Ishikawa (cell line): ENCODE data around the gene TSPAN15.

ENCODE experiments used
- CEBPB ChIP-seq: IDR thresholded peaks from 2 replicates; pipeline ENCODE4 v1.6.1; 2012
- CREB1 ChIP-seq: IDR thresholded peaks from 2 replicates; pipeline ENCODE4 v1.6.1; 2012; ENCODE audit warnings: low read depth
- EGR1 ChIP-seq: IDR thresholded peaks from 2 replicates; pipeline ENCODE4 v1.6.1; 2012
- EP300 ChIP-seq: IDR thresholded peaks from 2 replicates; pipeline ENCODE4 v1.6.1; 2012; ENCODE audit warnings: borderline replicate concordance
- FOXM1 ChIP-seq: IDR thresholded peaks from 2 replicates; pipeline ENCODE4 v1.6.1; 2012; ENCODE audit warnings: low read depth, borderline replicate concordance
- NFIC ChIP-seq: IDR thresholded peaks from 2 replicates; pipeline ENCODE4 v1.6.1; 2012
- RAD21 ChIP-seq: IDR thresholded peaks from 2 replicates; pipeline ENCODE4 v1.6.1; 2012; ENCODE audit warnings: low read depth
- TAF1 ChIP-seq: IDR thresholded peaks from 2 replicates; pipeline ENCODE4 v1.6.1; 2012; ENCODE audit warnings: low read depth, mild to moderate bottlenecking
- TCF12 ChIP-seq: IDR thresholded peaks from 2 replicates; pipeline ENCODE4 v1.6.1; 2012; ENCODE audit warnings: low read depth
- TEAD4 ChIP-seq: IDR thresholded peaks from 2 replicates; pipeline ENCODE4 v1.6.1; 2012
- YY1 ChIP-seq: IDR thresholded peaks from 2 replicates; pipeline ENCODE4 v1.6.1; 2012; ENCODE audit warnings: low read depth
- ZBTB7A ChIP-seq: IDR thresholded peaks from 2 replicates; pipeline ENCODE4 v1.6.1; 2012; ENCODE audit warnings: low read depth
- TF ChIP-seq, protein P1 (sequence below): IDR thresholded peaks from 2 replicates; pipeline ENCODE4 v1.6.1; 2012
- TF ChIP-seq, protein P2 (sequence below): IDR thresholded peaks from 2 replicates; pipeline ENCODE4 v1.6.1; 2012
- TF ChIP-seq, protein P3 (sequence below): IDR thresholded peaks from 2 replicates; pipeline ENCODE4 v1.6.1; 2012; ENCODE audit warnings: low read depth, mild to moderate bottlenecking

The TSPAN15 gene

DNA sequence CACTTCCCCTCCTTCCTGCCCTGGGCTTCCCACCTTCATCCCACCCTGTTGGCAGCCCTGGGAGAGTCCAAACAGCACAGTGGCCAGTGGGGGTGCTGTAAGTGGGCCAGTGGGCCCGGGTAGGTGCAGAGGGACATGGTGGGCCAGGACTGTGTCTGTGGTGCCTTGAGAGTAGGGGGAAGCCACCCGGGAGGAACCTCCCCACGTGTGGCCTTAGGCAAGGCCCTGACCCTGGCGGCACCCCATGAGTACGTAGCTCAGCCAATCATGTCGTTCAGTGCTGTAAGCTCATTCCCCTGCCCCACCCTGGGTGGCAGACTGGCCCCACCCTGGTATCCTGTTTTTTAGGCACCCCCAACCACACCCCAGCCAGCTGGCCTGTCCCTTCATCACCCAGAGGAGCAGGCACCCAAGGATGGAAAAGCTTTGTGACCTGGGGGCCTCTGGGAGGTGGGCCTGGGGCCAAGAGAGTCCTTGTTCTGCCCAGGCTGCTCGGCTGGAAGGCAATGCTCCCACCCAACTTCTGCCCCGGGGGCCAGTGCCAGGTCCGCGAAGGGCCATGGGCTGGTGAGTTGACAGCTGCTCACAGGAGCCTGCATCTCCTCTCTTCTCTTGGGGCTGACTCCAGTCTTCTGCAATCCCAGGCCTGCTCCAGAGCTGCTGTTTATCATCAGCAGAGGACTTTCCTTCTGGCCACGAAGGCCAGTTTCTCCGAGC lies 41.6 kb downstream of the TSPAN15 start:
- TF ChIP-seq EGR1 (no peak), ZBTB7A (no peak), FOXM1 (no peak), TAF1 (no peak), EP300 (no peak), CEBPB (no peak), RAD21 (no peak), NFIC (no peak), TCF12 (no peak), TEAD4 (no peak), YY1 (no peak), CREB1 (no peak)
- TF ChIP-seq, protein P1, sequence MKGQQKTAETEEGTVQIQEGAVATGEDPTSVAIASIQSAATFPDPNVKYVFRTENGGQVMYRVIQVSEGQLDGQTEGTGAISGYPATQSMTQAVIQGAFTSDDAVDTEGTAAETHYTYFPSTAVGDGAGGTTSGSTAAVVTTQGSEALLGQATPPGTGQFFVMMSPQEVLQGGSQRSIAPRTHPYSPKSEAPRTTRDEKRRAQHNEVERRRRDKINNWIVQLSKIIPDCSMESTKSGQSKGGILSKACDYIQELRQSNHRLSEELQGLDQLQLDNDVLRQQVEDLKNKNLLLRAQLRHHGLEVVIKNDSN, result no peak
- TF ChIP-seq, protein P2, sequence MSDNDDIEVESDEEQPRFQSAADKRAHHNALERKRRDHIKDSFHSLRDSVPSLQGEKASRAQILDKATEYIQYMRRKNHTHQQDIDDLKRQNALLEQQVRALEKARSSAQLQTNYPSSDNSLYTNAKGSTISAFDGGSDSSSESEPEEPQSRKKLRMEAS, result no peak
- TF ChIP-seq, protein P3, sequence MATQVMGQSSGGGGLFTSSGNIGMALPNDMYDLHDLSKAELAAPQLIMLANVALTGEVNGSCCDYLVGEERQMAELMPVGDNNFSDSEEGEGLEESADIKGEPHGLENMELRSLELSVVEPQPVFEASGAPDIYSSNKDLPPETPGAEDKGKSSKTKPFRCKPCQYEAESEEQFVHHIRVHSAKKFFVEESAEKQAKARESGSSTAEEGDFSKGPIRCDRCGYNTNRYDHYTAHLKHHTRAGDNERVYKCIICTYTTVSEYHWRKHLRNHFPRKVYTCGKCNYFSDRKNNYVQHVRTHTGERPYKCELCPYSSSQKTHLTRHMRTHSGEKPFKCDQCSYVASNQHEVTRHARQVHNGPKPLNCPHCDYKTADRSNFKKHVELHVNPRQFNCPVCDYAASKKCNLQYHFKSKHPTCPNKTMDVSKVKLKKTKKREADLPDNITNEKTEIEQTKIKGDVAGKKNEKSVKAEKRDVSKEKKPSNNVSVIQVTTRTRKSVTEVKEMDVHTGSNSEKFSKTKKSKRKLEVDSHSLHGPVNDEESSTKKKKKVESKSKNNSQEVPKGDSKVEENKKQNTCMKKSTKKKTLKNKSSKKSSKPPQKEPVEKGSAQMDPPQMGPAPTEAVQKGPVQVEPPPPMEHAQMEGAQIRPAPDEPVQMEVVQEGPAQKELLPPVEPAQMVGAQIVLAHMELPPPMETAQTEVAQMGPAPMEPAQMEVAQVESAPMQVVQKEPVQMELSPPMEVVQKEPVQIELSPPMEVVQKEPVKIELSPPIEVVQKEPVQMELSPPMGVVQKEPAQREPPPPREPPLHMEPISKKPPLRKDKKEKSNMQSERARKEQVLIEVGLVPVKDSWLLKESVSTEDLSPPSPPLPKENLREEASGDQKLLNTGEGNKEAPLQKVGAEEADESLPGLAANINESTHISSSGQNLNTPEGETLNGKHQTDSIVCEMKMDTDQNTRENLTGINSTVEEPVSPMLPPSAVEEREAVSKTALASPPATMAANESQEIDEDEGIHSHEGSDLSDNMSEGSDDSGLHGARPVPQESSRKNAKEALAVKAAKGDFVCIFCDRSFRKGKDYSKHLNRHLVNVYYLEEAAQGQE, result no peak

DNA sequence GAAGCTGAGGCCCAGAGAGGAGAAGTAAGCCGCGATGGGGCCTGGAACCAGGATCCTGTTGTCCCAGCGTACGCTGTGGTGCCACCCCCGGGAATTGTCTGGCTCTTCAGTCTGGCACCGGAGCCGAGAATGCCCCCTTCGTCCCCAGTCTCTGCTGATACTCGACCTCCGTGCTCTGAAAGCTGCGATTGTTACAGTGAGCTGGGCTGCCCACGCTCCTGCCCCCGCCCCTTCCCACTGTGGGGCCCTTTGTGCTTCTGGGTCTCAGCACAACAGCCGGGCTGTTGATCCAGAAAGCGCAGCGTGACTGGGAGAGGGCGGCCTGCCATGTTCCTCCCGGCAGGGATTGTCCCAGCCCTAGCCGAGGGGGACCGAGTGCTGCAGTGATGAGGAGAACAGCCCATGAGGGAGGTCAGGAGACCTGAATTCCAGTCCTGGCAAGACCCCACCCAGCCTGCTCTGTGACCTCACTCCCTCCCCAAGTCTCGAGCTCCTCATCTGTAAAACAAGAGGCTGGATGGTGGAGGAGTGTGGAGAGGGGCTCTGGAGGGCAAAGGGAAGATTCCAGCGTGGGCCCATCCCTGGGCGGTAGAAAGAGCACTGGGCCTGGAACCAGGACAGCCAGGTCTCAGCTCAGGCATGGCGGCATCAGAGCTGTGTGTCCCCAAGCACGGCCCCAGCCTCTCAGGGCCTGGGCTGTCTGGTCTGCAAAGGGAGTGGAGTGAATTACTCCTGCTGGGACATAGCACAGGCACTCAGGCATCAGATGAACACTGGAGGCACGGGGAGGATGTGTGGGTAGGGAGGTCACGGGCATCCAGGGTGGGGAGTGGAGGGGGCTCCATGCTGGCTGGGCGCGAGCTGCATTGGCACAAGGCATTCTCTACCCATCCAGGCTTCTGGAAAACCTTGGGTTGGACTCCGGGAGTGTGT lies 43.6 kb downstream of the TSPAN15 start:
- TF ChIP-seq TCF12 (no peak), YY1 (no peak), TEAD4 (no peak), EP300 (no peak), RAD21 (no peak), ZBTB7A (no peak), TAF1 (no peak), CEBPB (no peak), FOXM1 (no peak), EGR1 (no peak), NFIC (no peak), CREB1 (no peak)
- TF ChIP-seq, protein P3, result no peak
- TF ChIP-seq, protein P1, result no peak
- TF ChIP-seq, protein P2, result no peak

DNA sequence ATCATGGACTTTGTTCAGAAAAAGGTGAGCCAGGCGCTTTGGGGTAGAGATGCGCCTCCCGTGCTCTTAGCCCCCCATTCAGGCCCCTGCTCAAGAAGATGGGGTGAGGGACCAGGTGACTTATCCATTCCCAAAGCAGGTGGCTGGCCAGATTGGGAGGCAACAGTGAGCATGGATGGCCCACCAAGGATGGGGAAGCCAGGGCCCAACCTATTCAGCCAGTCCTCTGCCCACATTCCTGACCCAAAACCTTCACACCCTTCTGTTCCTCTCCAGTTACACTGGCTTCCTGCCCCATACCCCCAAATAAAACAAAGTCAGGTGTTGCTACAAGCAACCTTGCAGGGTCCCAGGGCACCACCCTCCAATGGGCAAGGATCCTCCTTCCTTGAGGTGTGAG lies 44.4 kb downstream of the TSPAN15 start:
- no peak for TF ChIP-seq RAD21
- TF ChIP-seq FOXM1, result no peak
- TF ChIP-seq NFIC, result no peak
- no peak for TF ChIP-seq TAF1
- no peak for TF ChIP-seq CREB1
- TF ChIP-seq, protein P3, result no peak
- TF ChIP-seq, protein P1, result no peak
- TF ChIP-seq TCF12, result no peak
- no peak for TF ChIP-seq TEAD4
- TF ChIP-seq EP300, result no peak
- no peak for TF ChIP-seq EGR1
- no peak for TF ChIP-seq CEBPB
- no peak for TF ChIP-seq ZBTB7A
- no peak for TF ChIP-seq YY1
- TF ChIP-seq, protein P2, result no peak
